T-cell (primary cell): ENCODE data around the gene SNAP25. TPM values are rescaled to one million over a fixed set of nuclear protein-coding genes. Genes with fewer than 3 reads are reported as not detected.

Experiments
- ATAC-seq, 4 experiments: fragments of 200-7000 bp in 3 of 4; fragments of 150-1000 bp in 1 of 4; cut with Tn5 transposase; replicated peaks in 1 of 4; 1 replicate in 3 of 4; 2 replicates in 1 of 4; pipeline ENCODE4 v1.10.0; 2021; ENCODE audit warnings: moderate library complexity in 3 of 4, mild to moderate bottlenecking in 2 of 4, moderate number of reproducible peaks in 1 of 4
- CTCF ChIA-PET, 2 donors: fragments of 300-600 bp; sonication (Branson Sonifier 250); formaldehyde crosslinking; loops; one replicate each; lab custom pipeline; 2022; ENCODE audit warnings: antibody characterized with exemption in 2 of 2; lab: Charles Lee
- POLR2A ChIA-PET, 2 donors: fragments of 300-600 bp; sonication (Branson Sonifier 250); formaldehyde crosslinking; loops; one replicate each; lab custom pipeline; 2022; ENCODE audit warnings: antibody characterized with exemption in 2 of 2; lab: Charles Lee
- DNase-seq, 35 experiments: peaks; one replicate each; pipeline versions ENCODE4 v3.0.0 to v3.0.0-alpha.2; 2013 to 2023
- H3K27ac ChIP-seq: one replicate; pipeline ENCODE4 v1.5.1; 2013; ENCODE audit warnings: low read length
- H3K27me3 ChIP-seq, 2 experiments: replicated peaks in 1 of 2; 1 replicate in 1 of 2; 2 replicates in 1 of 2; pipeline versions ENCODE4 v1.6.1 to v1.7.0; 2013; ENCODE audit warnings: low read length in 1 of 2, mixed read lengths in 1 of 2; ENCODE audit not compliant: control insufficient read depth in 2 of 2, insufficient read depth in 2 of 2; ENCODE audit errors: extremely low read depth in 1 of 2
- H3K36me3 ChIP-seq, 2 donors: 1 replicate in 1 of 2; 2 replicates in 1 of 2; pipeline versions ENCODE4 v1.6.1 to v1.7.0; 2013; ENCODE audit warnings: low read length in 1 of 2; ENCODE audit not compliant: control insufficient read depth in 2 of 2, insufficient read depth in 1 of 2; ENCODE audit errors: extremely low read depth in 1 of 2
- H3K4me1 ChIP-seq, 2 experiments: 1 replicate in 1 of 2; 2 replicates in 1 of 2; pipeline versions ENCODE4 v1.6.1 to v1.7.0; 2013; ENCODE audit warnings: low read length in 2 of 2, mixed read lengths in 1 of 2; ENCODE audit not compliant: insufficient read depth in 2 of 2, control insufficient read depth in 1 of 2; ENCODE audit errors: extremely low read depth in 1 of 2
- H3K4me3 ChIP-seq, 2 donors: 1 replicate in 1 of 2; 2 replicates in 1 of 2; pipeline versions ENCODE4 v1.5.1 to v1.7.0; 2013; ENCODE audit warnings: mild to moderate bottlenecking in 2 of 2, low read length in 1 of 2, moderate library complexity in 1 of 2; ENCODE audit not compliant: control insufficient read depth in 1 of 2; ENCODE audit errors: extremely low read depth in 1 of 2
- H3K9me3 ChIP-seq: 2 replicates; pipeline ENCODE4 v1.7.0; 2013
- H3K27ac Mint-ChIP-seq, 2 donors: one replicate each; pipeline ENCODE4 v1.8.0; 2020 to 2021; ENCODE audit warnings: mild to moderate bottlenecking in 2 of 2, mixed read lengths in 2 of 2
- H3K27me3 Mint-ChIP-seq, 2 donors: one replicate each; pipeline ENCODE4 v1.8.0; 2021 to 2022; ENCODE audit warnings: mixed read lengths in 2 of 2
- H3K36me3 Mint-ChIP-seq: one replicate; pipeline ENCODE4 v1.8.0; 2021; ENCODE audit warnings: mixed read lengths
- H3K4me1 Mint-ChIP-seq, 3 donors: one replicate each; pipeline ENCODE4 v1.8.0; 2020 to 2022; ENCODE audit warnings: mixed read lengths in 3 of 3, mild to moderate bottlenecking in 1 of 3
- H3K4me3 Mint-ChIP-seq, 3 donors: one replicate each; pipeline ENCODE4 v1.8.0; 2020 to 2022; ENCODE audit warnings: mild to moderate bottlenecking in 3 of 3, mixed read lengths in 3 of 3, moderate library complexity in 3 of 3
- H3K9me3 Mint-ChIP-seq, 3 donors: one replicate each; pipeline ENCODE4 v1.8.0; 2020 to 2022; ENCODE audit warnings: mixed read lengths in 3 of 3
- WGBS: methylation state at CpG from one replicate; pipeline ENCODE4 v1.1.5; 2013; ENCODE audit warnings: missing lambda C conversion rate; ENCODE audit not compliant: insufficient coverage; 5-methylcytosine and 5-hydroxymethylcytosine counted together
- total RNA-seq, 35 experiments: library from RNA in 6 of 35; stranded (reverse) in 6 of 35; fragments of 120-200 nt in 1 of 35; gene quantifications; one replicate each; pipeline versions ENCODE4 v1.2.1 to v1.2.4 and lab custom pipeline; 2013 to 2026

Gene SNAP25
- total RNA-seq, 5 donors from 2014 or later (not counting 1 experiment from before 2014, with no cell fraction given) = 0.18 TPM; not detected in 4

DNA sequence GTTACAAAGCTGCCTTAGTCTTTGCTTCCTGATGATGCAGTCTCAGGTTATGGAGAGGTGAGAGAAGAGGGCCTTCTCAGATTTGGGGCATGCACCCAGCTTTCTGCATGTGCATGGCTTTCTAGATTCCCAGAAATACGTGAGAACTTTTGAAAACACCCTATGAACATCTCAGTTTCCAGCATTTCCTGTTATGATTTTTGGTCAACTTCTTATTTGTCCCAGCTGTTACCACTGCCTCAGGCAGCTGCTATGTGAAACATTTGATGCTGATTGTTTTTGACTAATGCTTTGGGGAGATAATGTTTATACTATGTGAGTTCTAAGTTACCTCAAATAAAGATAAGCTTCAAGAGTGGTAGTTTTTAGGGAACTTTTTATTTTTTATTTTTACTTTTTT is 9.5 kb upstream of the SNAP25 start:
- no peaks in the 10 kb centered on the region for H3K4me1 ChIP-seq

DNA sequence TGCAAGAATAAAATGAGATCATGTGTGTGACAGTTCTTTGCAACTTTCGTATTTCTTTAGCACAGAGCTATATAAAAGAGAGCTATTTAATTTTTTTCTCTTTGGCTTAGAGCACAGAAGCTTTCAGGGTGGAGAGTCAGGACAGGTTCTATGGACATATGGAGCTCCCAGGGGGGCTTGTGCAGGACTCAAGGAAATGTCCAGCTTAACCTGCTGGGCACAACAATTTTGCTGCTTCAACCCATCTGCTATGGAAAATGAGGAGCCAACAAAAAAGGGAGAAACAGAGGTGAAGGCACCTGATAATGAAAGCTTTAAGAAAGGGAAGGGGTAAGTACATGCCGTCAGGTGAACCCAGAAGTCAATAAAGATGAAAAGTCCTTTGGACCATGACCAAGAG is 5.1 kb upstream of the SNAP25 start:
- Mint-ChIP-seq H3K27ac (no peak overlapping the region), H3K27me3 (peaks cover 20 to 26% of the 10 kb centered on the region in 2 donors), H3K9me3 (peaks cover 2 to 13% (median 3%) of the 10 kb centered on the region in 3 donors), H3K4me1 (peaks cover 7 to 8% (median 7%) of the 10 kb centered on the region in 3 donors), H3K36me3 (no peaks in the 10 kb centered on the region), H3K4me3 (no peak overlapping the region)
- WGBS = no CpG with 5 or more reads among the region's 2 CpGs
- peaks cover 0 to 11% of the 10 kb centered on the region in 2 experiments for H3K4me1 ChIP-seq
- ChIA-PET CTCF (no interaction called here), POLR2A (no interaction called here)
- H3K27ac ChIP-seq = no peak overlapping the region
- no peak overlapping the region for H3K4me3 ChIP-seq
- H3K36me3 ChIP-seq = no peaks in the 10 kb centered on the region
- no peaks in the 10 kb centered on the region for H3K9me3 ChIP-seq
- ATAC-seq = no peak
- DNase-seq = no peak
- peaks cover 10 to 16% of the 10 kb centered on the region in 2 experiments for H3K27me3 ChIP-seq

More for the DNA sequence above, 9.5 kb upstream of the SNAP25 start:
- Histone ChIP-seq H3K9me3 (no peaks in the 10 kb centered on the region), H3K27ac (no peak overlapping the region), H3K36me3 (no peaks in the 10 kb centered on the region), H3K4me3 (no peak overlapping the region), H3K27me3 (no peaks in the 10 kb centered on the region)
- no CpG with 5 or more reads among the region's 1 CpG for WGBS
- H3K36me3 Mint-ChIP-seq = no peaks in the 10 kb centered on the region
- ATAC-seq = no peak
- no peak overlapping the region for H3K4me3 Mint-ChIP-seq
- no peaks in the 10 kb centered on the region for H3K4me1 Mint-ChIP-seq
- CTCF ChIA-PET = no interaction called here
- no peak for DNase-seq
- no peaks in the 10 kb centered on the region for H3K9me3 Mint-ChIP-seq
- POLR2A ChIA-PET = interaction anchor here in 1 of 2 donors (0.6 kb wide), 1 partner anchor 292 kb away, joined by 3 read pairs; no protein-coding TSS in a partner anchor
- H3K27ac Mint-ChIP-seq = no peak overlapping the region
- H3K27me3 Mint-ChIP-seq = peaks cover 5 to 6% of the 10 kb centered on the region in 2 donors

DNA sequence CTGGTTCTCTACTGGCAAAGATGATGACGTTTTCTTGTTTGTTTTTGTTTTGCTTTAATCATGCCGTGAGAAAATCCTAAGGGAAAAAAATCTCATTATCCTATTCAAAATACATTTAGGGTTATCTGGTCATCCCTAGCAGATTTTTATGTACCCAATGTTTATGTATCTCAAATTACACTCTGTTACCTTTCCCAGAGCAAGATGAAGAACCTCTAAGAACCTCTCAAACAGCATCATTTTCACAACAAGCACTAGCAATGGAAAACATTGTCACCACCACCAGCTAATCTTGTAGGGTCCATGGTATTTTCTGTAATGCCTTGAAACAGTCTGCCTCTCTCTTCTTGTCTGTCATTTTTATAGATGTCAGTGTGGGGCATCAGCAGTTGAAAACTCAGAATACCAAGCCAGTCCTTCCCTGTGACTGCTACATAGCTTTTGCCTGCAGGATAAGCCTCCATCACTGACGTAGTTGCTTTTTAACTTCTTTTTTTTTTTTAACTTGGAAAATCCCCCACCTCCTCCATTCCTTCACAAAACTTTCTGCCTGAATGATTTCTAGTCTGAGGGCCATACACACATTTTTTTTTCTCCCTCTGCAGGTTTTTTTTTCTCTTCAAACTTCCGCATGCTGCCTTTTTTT is 2.4 kb upstream of the SNAP25 start:
- H3K4me1 ChIP-seq = peaks cover 0 to 20% of the 10 kb centered on the region in 2 experiments
- ChIA-PET CTCF (no interaction called here), POLR2A (no interaction called here)
- Mint-ChIP-seq H3K27me3 (peaks cover 33 to 43% of the 10 kb centered on the region in 2 donors), H3K27ac (no peak overlapping the region), H3K9me3 (peaks cover 2 to 21% (median 3%) of the 10 kb centered on the region in 3 donors), H3K36me3 (no peaks in the 10 kb centered on the region), H3K4me1 (peaks cover 14 to 18% (median 17%) of the 10 kb centered on the region in 3 donors), H3K4me3 (peak overlapping the region in 1 of 3 donors; percentile 7)
- 60% methylated on average over 2 of the region's 4 CpGs for WGBS
- no peak for ATAC-seq
- no peaks in the 10 kb centered on the region for H3K36me3 ChIP-seq
- H3K27ac ChIP-seq = no peak overlapping the region
- no peaks in the 10 kb centered on the region for H3K9me3 ChIP-seq
- no peak overlapping the region for H3K4me3 ChIP-seq
- no peak for DNase-seq
- peaks cover 12 to 28% of the 10 kb centered on the region in 2 experiments for H3K27me3 ChIP-seq

- Histone ChIP-seq H3K27me3 (peaks cover 12 to 28% of the 10 kb centered on the region in 2 experiments), H3K4me3 (no peak overlapping the region), H3K9me3 (no peaks in the 10 kb centered on the region), H3K27ac (no peak overlapping the region), H3K36me3 (no peaks in the 10 kb centered on the region), H3K4me1 (peaks cover 0 to 20% of the 10 kb centered on the region in 2 experiments)
- WGBS = 11% methylated on average over 30 of the region's 40 CpGs
- ChIA-PET CTCF (interaction anchor here in 1 of 2 donors (0.7 kb wide), 1 partner anchor 217 kb away, joined by 3 read pairs; no protein-coding TSS in a partner anchor), POLR2A (no interaction called here)
- H3K4me3 Mint-ChIP-seq = peak overlapping the region in 2 of 3 donors; percentile 51 to 64
- no peak for ATAC-seq
- H3K27me3 Mint-ChIP-seq = peaks cover 42 to 43% of the 10 kb centered on the region in 2 donors
- H3K4me1 Mint-ChIP-seq = peaks cover 14 to 18% (median 17%) of the 10 kb centered on the region in 3 donors
- H3K27ac Mint-ChIP-seq = peak overlapping the region in 1 of 2 donors; percentile 73
- peaks cover 2 to 21% (median 3%) of the 10 kb centered on the region in 3 donors for H3K9me3 Mint-ChIP-seq
- no peak for DNase-seq
- no peaks in the 10 kb centered on the region for H3K36me3 Mint-ChIP-seq
Measured at GRCh38 chr20:10217721-10218410, 764 bp upstream of the SNAP25 start.

DNA sequence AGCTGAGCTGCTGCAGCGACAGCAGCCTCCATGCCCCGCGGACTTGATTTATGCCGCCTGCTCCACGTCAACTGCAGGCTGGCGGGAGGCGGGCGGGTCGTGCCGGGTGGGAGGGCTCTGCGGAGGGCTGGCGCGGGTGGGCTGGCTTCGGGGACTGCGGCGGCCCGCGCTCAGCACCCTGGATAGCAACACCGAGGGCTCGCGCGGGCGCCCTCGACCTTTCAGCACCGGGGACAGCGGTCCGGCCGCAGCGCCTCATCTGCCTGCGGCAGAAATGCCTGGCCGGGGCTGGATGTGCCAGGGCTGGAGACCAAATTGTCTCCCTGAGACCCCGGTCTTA is 792 bp downstream of the SNAP25 start:
- H3K27me3 ChIP-seq = peaks cover 12 to 28% of the 10 kb centered on the region in 2 experiments
- Mint-ChIP-seq H3K4me3 (peak overlapping the region in 2 of 3 donors; percentile 57 to 64), H3K4me1 (peaks cover 14 to 18% (median 17%) of the 10 kb centered on the region in 3 donors), H3K27ac (no peak overlapping the region), H3K36me3 (no peaks in the 10 kb centered on the region), H3K27me3 (peaks cover 37 to 42% of the 10 kb centered on the region in 2 donors), H3K9me3 (peaks cover 2 to 21% (median 3%) of the 10 kb centered on the region in 3 donors)
- ATAC-seq (peak; percentile 55 to 67 (median 65)), DNase-seq (peak in 34 of 35 experiments; percentile 16 to 73 (median 53))
- ChIA-PET CTCF (no interaction called here), POLR2A (no interaction called here)
- no peaks in the 10 kb centered on the region for H3K9me3 ChIP-seq
- H3K4me3 ChIP-seq = peak overlapping the region in 1 of 2 donors; percentile 62
- H3K4me1 ChIP-seq = peaks cover 0 to 20% of the 10 kb centered on the region in 2 experiments
- H3K27ac ChIP-seq = no peak overlapping the region
- WGBS = 6% methylated on average over 27 of the region's 32 CpGs
- H3K36me3 ChIP-seq = no peaks in the 10 kb centered on the region

DNA sequence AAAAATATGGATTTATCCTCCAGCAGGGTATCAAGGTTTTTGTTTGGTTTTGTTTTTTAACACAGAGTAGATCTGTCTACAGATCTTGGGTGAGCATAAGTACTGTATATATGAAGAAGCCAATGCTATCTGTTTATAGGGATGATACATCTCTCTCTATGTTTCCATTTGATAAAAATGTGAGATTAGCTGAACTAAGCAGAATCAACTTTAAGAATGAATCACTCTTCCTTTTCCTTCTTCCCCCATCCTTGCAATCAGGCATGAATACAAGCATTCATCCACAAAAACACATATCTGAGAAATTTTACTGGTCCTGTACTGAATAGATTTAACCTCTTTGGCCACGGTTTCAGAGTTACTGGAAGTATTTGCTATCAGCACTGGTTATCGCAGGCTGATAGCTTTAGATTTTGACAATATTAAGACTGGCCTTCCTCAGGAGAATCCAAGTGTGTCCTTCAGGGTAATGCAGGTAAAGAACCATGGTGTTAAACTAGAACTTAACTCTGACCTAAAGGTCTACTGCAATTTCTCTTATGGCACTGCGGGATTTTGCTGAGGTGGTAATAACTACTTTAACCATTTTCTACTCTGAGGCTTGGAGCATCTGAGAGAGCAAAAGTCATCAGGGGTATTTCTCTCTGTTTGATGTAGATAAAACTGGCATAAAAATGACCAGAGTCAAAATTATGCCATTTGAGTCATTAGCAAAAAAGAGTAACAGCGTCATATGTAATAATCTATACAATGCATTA is 1.5 kb downstream of the SNAP25 start:
- Histone ChIP-seq H3K9me3 (no peaks in the 10 kb centered on the region), H3K4me3 (no peak overlapping the region), H3K27me3 (peaks cover 12 to 28% of the 10 kb centered on the region in 2 experiments), H3K4me1 (peaks cover 0 to 20% of the 10 kb centered on the region in 2 experiments), H3K36me3 (no peaks in the 10 kb centered on the region), H3K27ac (no peak overlapping the region)
- H3K4me1 Mint-ChIP-seq = peaks cover 14 to 18% (median 17%) of the 10 kb centered on the region in 3 donors
- no peak overlapping the region for H3K27ac Mint-ChIP-seq
- ChIA-PET CTCF (no interaction called here), POLR2A (no interaction called here)
- peaks cover 2 to 21% (median 3%) of the 10 kb centered on the region in 3 donors for H3K9me3 Mint-ChIP-seq
- peak overlapping the region in 1 of 3 donors; percentile 39 for H3K4me3 Mint-ChIP-seq
- 85% methylated on average over 2 of the region's 4 CpGs for WGBS
- H3K27me3 Mint-ChIP-seq = peaks cover 37 to 42% of the 10 kb centered on the region in 2 donors
- no peak for ATAC-seq
- H3K36me3 Mint-ChIP-seq = no peaks in the 10 kb centered on the region
- no peak for DNase-seq
